Activated CD4-positive, alpha-beta T cell treated with anti-CD3 and anti-CD28 coated beads, Interleukin-2, amount 10 ng/mL, durations not matched to agents 7 days and 5 days (primary cell): Measurements from ENCODE around the gene COL1A1. TPM values are rescaled to one million over a fixed set of nuclear protein-coding genes. Genes with fewer than 3 reads are reported as not detected.

ENCODE experiments used
- CTCF ChIA-PET: fragments of 350-600 bp; sonication (Branson Sonifier 250); formaldehyde crosslinking; loops from one replicate; lab custom pipeline; 2021; ENCODE audit warnings: antibody characterized with exemption; lab: Charles Lee
- POLR2A ChIA-PET: fragments of 350-600 bp; sonication (Branson Sonifier 250); formaldehyde crosslinking; loops from one replicate; lab custom pipeline; 2021; ENCODE audit warnings: antibody characterized with exemption; lab: Charles Lee
- DNase-seq: peaks from one replicate; pipeline ENCODE4 v3.0.0-alpha.2; 2020
- H3K27ac Mint-ChIP-seq: one replicate; pipeline ENCODE4 v1.8.0; 2021; ENCODE audit warnings: mild to moderate bottlenecking, moderate library complexity, mixed read lengths
- H3K27me3 Mint-ChIP-seq: one replicate; pipeline ENCODE4 v1.8.0; 2021; ENCODE audit warnings: mixed read lengths
- H3K36me3 Mint-ChIP-seq: one replicate; pipeline ENCODE4 v1.8.0; 2021; ENCODE audit warnings: low read depth, mixed read lengths
- H3K4me1 Mint-ChIP-seq: one replicate; pipeline ENCODE4 v1.8.0; 2021; ENCODE audit warnings: mixed read lengths
- H3K4me3 Mint-ChIP-seq: one replicate; pipeline ENCODE4 v1.8.0; 2021; ENCODE audit warnings: mild to moderate bottlenecking, moderate library complexity, mixed read lengths
- H3K9me3 Mint-ChIP-seq: one replicate; pipeline ENCODE4 v1.8.0; 2021; ENCODE audit warnings: mixed read lengths
- total RNA-seq, 2 experiments: library from RNA; stranded (reverse); gene quantifications; one replicate each; pipeline ENCODE4 v1.2.3, GENCODE V29; 2021

COL1A1 gene
- total RNA-seq, 2 experiments from 2014 or later, result 0.31 to 0.55 TPM

GRCh38 chr17:50149417-50150353 lies 51.7 kb downstream of the COL1A1 start:
- peak overlapping the region; percentile 93 for H3K4me3 Mint-ChIP-seq
- peaks cover 28% of the 10 kb centered on the region for H3K36me3 Mint-ChIP-seq
- ChIA-PET CTCF (interaction anchor here (0.7 to 5.3 kb wide), 9 partner anchors 9 to 248 kb away, joined by 3 to 43 read pairs (median 5); partner anchors contain the start of gene LRRC59), POLR2A (no interaction called here)
- peak; percentile 57 for DNase-seq
- H3K9me3 Mint-ChIP-seq, result no peaks in the 10 kb centered on the region
- no peaks in the 10 kb centered on the region for H3K27me3 Mint-ChIP-seq
- peaks cover 49% of the 10 kb centered on the region for H3K4me1 Mint-ChIP-seq
- peak overlapping the region; percentile 80 for H3K27ac Mint-ChIP-seq

GRCh38 chr17:50149091-50149416 lies 52.4 kb downstream of the COL1A1 start:
- Mint-ChIP-seq H3K27ac (peak overlapping the region; percentile 80), H3K4me1 (peaks cover 49% of the 10 kb centered on the region), H3K9me3 (no peaks in the 10 kb centered on the region), H3K27me3 (no peaks in the 10 kb centered on the region), H3K4me3 (peak overlapping the region; percentile 93), H3K36me3 (peaks cover 34% of the 10 kb centered on the region)
- CTCF ChIA-PET, result interaction anchor here (5.3 kb wide), 1 partner anchor 9 kb away, joined by 40 read pairs; no protein-coding TSS in a partner anchor
- DNase-seq, result no peak
- POLR2A ChIA-PET, result no interaction called here

- POLR2A ChIA-PET, result no interaction called here
- Mint-ChIP-seq H3K36me3 (peaks cover 40% of the 10 kb centered on the region), H3K27me3 (no peaks in the 10 kb centered on the region), H3K9me3 (no peaks in the 10 kb centered on the region), H3K27ac (peak overlapping the region; percentile 67), H3K4me1 (peaks cover 54% of the 10 kb centered on the region), H3K4me3 (peak overlapping the region; percentile 93)
- CTCF ChIA-PET, result interaction anchor here (0.6 to 1.6 kb wide), 7 partner anchors 10 to 168 kb away, joined by 3 to 9 read pairs (median 4); no protein-coding TSS in a partner anchor
- DNase-seq, result peak; percentile 54
Observed at GRCh38 chr17:50148226-50149090, 53.0 kb downstream of the COL1A1 start.

DNA sequence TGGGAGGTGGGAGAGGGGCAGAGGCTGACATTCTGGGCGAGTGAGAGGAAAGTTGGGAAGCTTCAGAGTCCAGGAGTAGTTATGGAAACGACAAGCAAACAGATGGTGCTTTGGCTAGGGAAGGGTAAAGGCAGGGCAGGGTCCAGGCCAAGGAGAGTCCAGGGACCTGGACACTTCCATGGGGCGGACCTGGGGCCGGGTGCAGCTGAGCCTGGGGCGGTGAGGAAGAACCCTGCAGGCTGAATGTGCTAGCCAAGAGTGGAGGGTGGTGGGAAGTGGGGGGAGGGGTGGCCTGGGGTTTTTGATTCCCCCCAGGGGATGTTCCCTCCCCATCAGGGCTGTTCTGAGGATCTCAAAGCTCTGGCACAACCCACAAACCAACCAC lies 53.6 kb downstream of the COL1A1 start:
- DNase-seq, result no peak
- Mint-ChIP-seq H3K9me3 (no peaks in the 10 kb centered on the region), H3K27ac (peak overlapping the region; percentile 67), H3K4me1 (peaks cover 59% of the 10 kb centered on the region), H3K27me3 (no peaks in the 10 kb centered on the region), H3K36me3 (peaks cover 44% of the 10 kb centered on the region), H3K4me3 (peak overlapping the region; percentile 93)
- POLR2A ChIA-PET, result no interaction called here
- CTCF ChIA-PET, result interaction anchor here (0.6 to 1.7 kb wide), 9 partner anchors 9 to 167 kb away, joined by 3 to 9 read pairs (median 4); partner anchors contain the start of gene SAMD14

DNA sequence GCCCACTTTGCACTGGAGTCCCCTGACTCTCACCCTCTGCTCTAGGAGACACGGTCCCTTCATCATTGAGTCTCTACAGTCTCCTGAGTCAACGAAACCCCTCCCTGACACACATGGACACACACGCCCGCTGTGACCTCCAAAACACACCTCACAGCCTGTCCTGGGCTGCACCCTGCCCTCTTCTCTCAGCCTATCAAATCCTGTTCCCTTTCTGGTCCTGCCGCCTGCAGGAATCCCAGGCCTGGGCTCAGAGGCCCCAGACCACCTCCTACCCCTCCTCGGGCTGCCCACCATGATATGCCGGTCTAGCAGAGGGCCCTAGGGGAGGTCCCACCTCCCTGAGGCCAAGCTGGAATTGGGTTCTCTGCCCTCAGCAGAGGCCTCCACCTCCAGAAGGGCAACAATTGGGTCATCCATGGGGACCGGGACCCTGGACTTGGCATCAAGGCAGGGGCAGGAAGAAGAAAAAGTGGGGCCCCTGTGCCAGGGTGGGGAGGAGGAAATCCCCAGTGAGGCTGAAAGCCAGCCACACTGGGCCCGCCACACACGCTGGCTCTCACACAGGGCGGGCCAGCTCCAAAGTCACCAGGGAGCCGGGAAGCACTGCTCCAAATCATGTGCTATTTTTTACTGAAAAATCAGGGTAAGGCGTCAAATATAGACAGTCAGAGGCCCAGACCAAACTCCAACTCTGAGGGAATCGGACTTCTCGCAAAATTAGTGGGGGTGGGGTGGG lies 54.3 kb downstream of the COL1A1 start:
- no peaks in the 10 kb centered on the region for H3K9me3 Mint-ChIP-seq
- peaks cover 62% of the 10 kb centered on the region for H3K4me1 Mint-ChIP-seq
- no peaks in the 10 kb centered on the region for H3K27me3 Mint-ChIP-seq
- DNase-seq, result no peak
- H3K36me3 Mint-ChIP-seq, result peaks cover 51% of the 10 kb centered on the region
- peak overlapping the region; percentile 87 for H3K27ac Mint-ChIP-seq
- H3K4me3 Mint-ChIP-seq, result peak overlapping the region; percentile 93
- CTCF ChIA-PET, result interaction anchor here (0.9 to 3.0 kb wide), 10 partner anchors 8 to 60 kb away, joined by 3 to 18 read pairs (median 4); partner anchors contain the start of gene SAMD14
- POLR2A ChIA-PET, result interaction anchor here (0.6 kb wide), 1 partner anchor 17 kb away, joined by 5 read pairs; no protein-coding TSS in a partner anchor

- Mint-ChIP-seq H3K36me3 (peaks cover 58% of the 10 kb centered on the region), H3K9me3 (no peaks in the 10 kb centered on the region), H3K27me3 (no peaks in the 10 kb centered on the region), H3K4me3 (peak overlapping the region; percentile 93), H3K27ac (peak overlapping the region; percentile 87), H3K4me1 (peaks cover 63% of the 10 kb centered on the region)
- ChIA-PET CTCF (interaction anchor here (0.9 to 3.0 kb wide), 9 partner anchors 9 to 58 kb away, joined by 3 to 18 read pairs (median 4); partner anchors contain the start of gene SAMD14), POLR2A (interaction anchor here (0.6 kb wide), 1 partner anchor 16 kb away, joined by 5 read pairs; no protein-coding TSS in a partner anchor)
- no peak for DNase-seq
Observed at GRCh38 chr17:50146230-50146926, 55.1 kb downstream of the COL1A1 start.

DNA sequence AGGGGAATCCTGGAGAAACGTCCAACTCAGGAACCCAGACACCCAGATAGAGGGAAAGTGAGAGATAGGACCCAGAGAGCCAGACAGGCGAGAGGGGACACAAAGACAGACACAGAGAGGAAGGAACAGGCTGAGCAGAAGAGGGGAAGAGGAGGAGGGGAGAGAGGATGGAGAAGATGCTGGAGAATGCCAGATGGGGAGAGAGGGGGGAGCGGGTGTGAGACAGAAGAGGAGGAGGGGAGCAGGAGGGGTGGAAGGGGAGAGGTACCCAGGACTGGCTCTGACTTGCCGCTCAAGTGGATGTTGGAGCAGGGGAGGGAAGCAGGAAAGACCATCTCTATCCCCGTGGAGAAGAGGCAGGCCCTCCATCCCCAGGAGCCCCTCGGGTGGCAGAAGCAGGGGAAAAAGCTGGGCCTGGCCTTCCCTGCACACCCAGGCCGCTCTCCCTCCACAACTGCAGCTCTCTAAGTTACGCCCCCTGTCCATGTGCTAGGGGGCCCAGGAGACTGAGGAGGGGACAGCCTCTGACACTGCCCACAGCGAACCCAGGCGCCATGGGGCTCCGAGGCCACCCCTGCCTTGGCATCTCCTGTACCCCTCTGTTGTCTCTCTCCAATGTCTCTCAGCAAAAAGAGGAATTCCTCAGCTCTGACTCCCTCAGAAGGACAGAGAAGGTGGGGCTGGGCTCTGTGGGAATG lies 55.8 kb downstream of the COL1A1 start:
- POLR2A ChIA-PET, result no interaction called here
- DNase-seq, result no peak
- Mint-ChIP-seq H3K27me3 (no peaks in the 10 kb centered on the region), H3K4me1 (peaks cover 69% of the 10 kb centered on the region), H3K4me3 (peak overlapping the region; percentile 13), H3K9me3 (no peaks in the 10 kb centered on the region), H3K36me3 (peaks cover 65% of the 10 kb centered on the region), H3K27ac (no peak overlapping the region)
- CTCF ChIA-PET, result interaction anchor here (0.9 to 3.0 kb wide), 9 partner anchors 9 to 57 kb away, joined by 3 to 18 read pairs (median 4); partner anchors contain the start of gene PDK2

GRCh38 chr17:50144845-50145531 lies 56.4 kb downstream of the COL1A1 start:
- H3K36me3 Mint-ChIP-seq, result peaks cover 72% of the 10 kb centered on the region
- no peaks in the 10 kb centered on the region for H3K9me3 Mint-ChIP-seq
- H3K4me3 Mint-ChIP-seq, result peak overlapping the region; percentile 13
- H3K27ac Mint-ChIP-seq, result no peak overlapping the region
- CTCF ChIA-PET, result interaction anchor here (1.3 to 3.0 kb wide), 6 partner anchors 9 to 51 kb away, joined by 3 to 18 read pairs (median 4); partner anchors contain the start of gene PDK2
- POLR2A ChIA-PET, result no interaction called here
- no peak for DNase-seq
- H3K4me1 Mint-ChIP-seq, result peaks cover 76% of the 10 kb centered on the region
- H3K27me3 Mint-ChIP-seq, result no peaks in the 10 kb centered on the region

DNA sequence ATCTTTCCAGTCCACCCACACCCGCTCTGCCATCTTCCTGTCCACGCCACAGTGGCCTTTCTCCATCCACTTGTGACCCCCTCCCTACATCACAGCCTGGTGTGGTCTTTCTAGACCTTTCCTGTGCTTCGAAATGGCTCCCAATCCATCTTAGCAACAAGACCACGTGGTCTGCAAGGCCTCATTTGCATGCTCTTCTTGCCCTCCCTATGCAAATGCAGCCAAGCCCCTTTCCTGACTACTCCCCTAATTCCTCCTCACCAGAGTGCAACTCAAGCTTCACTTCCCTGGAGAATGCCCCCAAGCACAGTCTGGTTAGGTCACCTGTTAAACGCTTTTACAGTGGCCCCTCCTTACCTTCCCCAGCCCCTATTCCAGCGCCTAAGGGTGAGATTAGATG lies 57.1 kb downstream of the COL1A1 start:
- peak overlapping the region; percentile 27 for H3K27ac Mint-ChIP-seq
- no peaks in the 10 kb centered on the region for H3K9me3 Mint-ChIP-seq
- peaks cover 82% of the 10 kb centered on the region for H3K4me1 Mint-ChIP-seq
- peaks cover 78% of the 10 kb centered on the region for H3K36me3 Mint-ChIP-seq
- ChIA-PET POLR2A (no interaction called here), CTCF (interaction anchor here (1.4 to 1.9 kb wide), 3 partner anchors 8 to 27 kb away, joined by 4 read pairs; no protein-coding TSS in a partner anchor)
- H3K27me3 Mint-ChIP-seq, result no peaks in the 10 kb centered on the region
- no peak overlapping the region for H3K4me3 Mint-ChIP-seq
- no peak for DNase-seq

- Mint-ChIP-seq H3K27ac (peak overlapping the region; percentile 27), H3K4me3 (no peak overlapping the region), H3K9me3 (no peaks in the 10 kb centered on the region), H3K36me3 (peaks cover 80% of the 10 kb centered on the region), H3K4me1 (peaks cover 83% of the 10 kb centered on the region), H3K27me3 (no peaks in the 10 kb centered on the region)
- no peak for DNase-seq
- ChIA-PET POLR2A (no interaction called here), CTCF (interaction anchor here (1.4 to 2.1 kb wide), 3 partner anchors 18 to 49 kb away, joined by 4 to 9 read pairs (median 5); partner anchors contain the start of gene PDK2)
Observed at GRCh38 chr17:50143461-50144176, 57.8 kb downstream of the COL1A1 start.
